ENCODE results near the gene FOXS1.

- TF ChIP-seq FOXK2 (IDR thresholded peaks at IDR 0.05) (no peak), ELF4 (IDR thresholded peaks at IDR 0.05) (no peak)
Observed at GRCh38 chr20:31864521-31865400, 19.4 kb upstream of the FOXS1 start.

Data from HEK293T (cell line).